Loucy (cell line): Measurements from ENCODE around the gene PELI2.

Experiments
- CTCF ChIP-seq: fragments of 200-600 bp; sonication (generic); conservative IDR thresholded peaks from 2 replicates; pipeline ENCODE4 v1.5.1; 2014; ENCODE audit warnings: mild to moderate bottlenecking, antibody characterized with exemption, low read length
- EZH2phosphoT487 ChIP-seq: fragments of 200-600 bp; IDR thresholded peaks from 2 replicates; pipeline ENCODE4 v1.6.1; 2018; ENCODE audit warnings: antibody characterized with exemption, mild to moderate bottlenecking, moderate library complexity, borderline replicate concordance

- TF ChIP-seq CTCF (no peak), EZH2phosphoT487 (no peak)
Measured at GRCh38 chr14:56224691-56225681, 106.8 kb downstream of the PELI2 start.
